ENCODE results near the gene ADAMTS5.

GRCh38 chr21:26900980-26901379, 65.9 kb downstream of the ADAMTS5 start:
- TF ChIP-seq POLR2A (IDR thresholded peaks at IDR 0.05) (no peak), CTCF (IDR thresholded peaks at IDR 0.05) (no peak)
